Endothelial cell (in vitro differentiated cells): ENCODE data around the gene FBXO2. TPM values are rescaled to one million over a fixed set of nuclear protein-coding genes. Genes with fewer than 3 reads are reported as not detected.

ENCODE experiments used
- DNase-seq: peaks from one replicate; pipeline ENCODE4 v3.0.0; 2021; ENCODE audit warnings: low spot score
- H3K27ac Mint-ChIP-seq: one replicate; pipeline ENCODE4 v1.8.0; 2021; ENCODE audit warnings: mixed read lengths, inconsistent platforms; ENCODE audit not compliant: unreplicated experiment
- H3K27me3 Mint-ChIP-seq: one replicate; pipeline ENCODE4 v1.8.0; 2021; ENCODE audit warnings: mild to moderate bottlenecking, moderate library complexity, mixed read lengths, inconsistent platforms; ENCODE audit not compliant: unreplicated experiment
- H3K36me3 Mint-ChIP-seq: one replicate; pipeline ENCODE4 v1.8.0; 2021; ENCODE audit warnings: mild to moderate bottlenecking, low read depth, mixed read lengths, inconsistent platforms; ENCODE audit not compliant: unreplicated experiment
- H3K4me1 Mint-ChIP-seq: one replicate; pipeline ENCODE4 v1.8.0; 2021; ENCODE audit warnings: mild to moderate bottlenecking, mixed read lengths, inconsistent platforms; ENCODE audit not compliant: unreplicated experiment
- H3K4me3 Mint-ChIP-seq: one replicate; pipeline ENCODE4 v1.8.0; 2021; ENCODE audit warnings: mild to moderate bottlenecking, mixed read lengths, inconsistent platforms; ENCODE audit not compliant: unreplicated experiment
- H3K9me3 Mint-ChIP-seq: one replicate; pipeline ENCODE4 v1.8.0; 2021; ENCODE audit warnings: mixed read lengths, inconsistent platforms; ENCODE audit not compliant: unreplicated experiment
- CTCF ChIP-seq: fragments of 200-600 bp; sonication (generic); IDR thresholded peaks from one replicate; pipeline ENCODE4 v1.5.0; 2021; ENCODE audit warnings: antibody characterized with exemption; ENCODE audit not compliant: unreplicated experiment
- total RNA-seq: library from RNA; stranded (reverse); fragmentation: NEBNext Ultra II Directional; extraction: Animal tissue kit (Norgen Biotek cat#: 25700); gene quantifications from one replicate; pipeline ENCODE4 v1.2.1, GENCODE V29; 2021; ENCODE audit not compliant: unreplicated experiment

The FBXO2 gene
- total RNA-seq, 1 donor from 2014 or later: 1.6 TPM

GRCh38 chr1:11670747-11671146 lies 16.5 kb upstream of the FBXO2 start:
- Mint-ChIP-seq H3K27ac (no peak overlapping the region), H3K27me3 (no peaks in the 10 kb centered on the region), H3K36me3 (peaks cover 3% of the 10 kb centered on the region), H3K4me1 (no peaks in the 10 kb centered on the region), H3K4me3 (no peak overlapping the region), H3K9me3 (no peaks in the 10 kb centered on the region)
- no peak for TF ChIP-seq CTCF
- no peak for DNase-seq

GRCh38 chr1:11668516-11668915 lies 14.3 kb upstream of the FBXO2 start:
- no peak overlapping the region for H3K27ac Mint-ChIP-seq
- no peak for TF ChIP-seq CTCF
- no peaks in the 10 kb centered on the region for H3K9me3 Mint-ChIP-seq
- no peak for DNase-seq
- no peaks in the 10 kb centered on the region for H3K4me1 Mint-ChIP-seq
- no peak overlapping the region for H3K4me3 Mint-ChIP-seq
- H3K36me3 Mint-ChIP-seq: no peaks in the 10 kb centered on the region
- no peaks in the 10 kb centered on the region for H3K27me3 Mint-ChIP-seq

- no peak for DNase-seq
- Mint-ChIP-seq H3K27ac (no peak overlapping the region), H3K4me1 (no peaks in the 10 kb centered on the region), H3K9me3 (no peaks in the 10 kb centered on the region), H3K27me3 (peaks cover 7% of the 10 kb centered on the region), H3K36me3 (no peaks in the 10 kb centered on the region), H3K4me3 (no peak overlapping the region)
- peak; percentile 7 for TF ChIP-seq CTCF
Observed at GRCh38 chr1:11664336-11665065, 10.3 kb upstream of the FBXO2 start.

GRCh38 chr1:11661103-11661502 lies 6.9 kb upstream of the FBXO2 start:
- H3K36me3 Mint-ChIP-seq: no peaks in the 10 kb centered on the region
- H3K4me1 Mint-ChIP-seq: no peaks in the 10 kb centered on the region
- H3K27ac Mint-ChIP-seq: no peak overlapping the region
- peaks cover 7% of the 10 kb centered on the region for H3K27me3 Mint-ChIP-seq
- H3K9me3 Mint-ChIP-seq: no peaks in the 10 kb centered on the region
- DNase-seq: no peak
- H3K4me3 Mint-ChIP-seq: no peak overlapping the region
- no peak for TF ChIP-seq CTCF

- H3K27me3 Mint-ChIP-seq: peaks cover 10% of the 10 kb centered on the region
- no peaks in the 10 kb centered on the region for H3K4me1 Mint-ChIP-seq
- TF ChIP-seq CTCF: no peak
- no peaks in the 10 kb centered on the region for H3K36me3 Mint-ChIP-seq
- H3K9me3 Mint-ChIP-seq: no peaks in the 10 kb centered on the region
- H3K27ac Mint-ChIP-seq: no peak overlapping the region
- no peak overlapping the region for H3K4me3 Mint-ChIP-seq
- DNase-seq: no peak
Observed at GRCh38 chr1:11659748-11660147, 5.5 kb upstream of the FBXO2 start.
